Measurements from ENCODE around the gene SMG1.

SMG1 gene

GRCh38 chr16:18936727-18937340 is 10.6 kb upstream of the SMG1 start:
- Histone ChIP-seq H3K4me1 (ENCODE audit: control insufficient read depth, insufficient read depth, low read length) (no peaks in the 10 kb centered on the region), H3K27ac (ENCODE audit: extremely low read depth, low read depth, low read length) (no peak overlapping the region), H3K9me3 (ENCODE audit: control insufficient read depth, insufficient read depth, low read depth, low read length) (no peaks in the 10 kb centered on the region), H3K36me3 (ENCODE audit: control insufficient read depth in 2 of 2, insufficient read depth in 1 of 2, low read length in 2 of 2) (no peaks in the 10 kb centered on the region), H3K4me3 (ENCODE audit: low read depth, low read length) (no peak overlapping the region)
- POLR2A ChIA-PET: interaction anchor here (0.9 kb wide), 1 partner anchor 135 kb away, joined by 3 read pairs; the partner anchor contains the start of gene ARL6IP1
- TF ChIP-seq, protein P1, sequence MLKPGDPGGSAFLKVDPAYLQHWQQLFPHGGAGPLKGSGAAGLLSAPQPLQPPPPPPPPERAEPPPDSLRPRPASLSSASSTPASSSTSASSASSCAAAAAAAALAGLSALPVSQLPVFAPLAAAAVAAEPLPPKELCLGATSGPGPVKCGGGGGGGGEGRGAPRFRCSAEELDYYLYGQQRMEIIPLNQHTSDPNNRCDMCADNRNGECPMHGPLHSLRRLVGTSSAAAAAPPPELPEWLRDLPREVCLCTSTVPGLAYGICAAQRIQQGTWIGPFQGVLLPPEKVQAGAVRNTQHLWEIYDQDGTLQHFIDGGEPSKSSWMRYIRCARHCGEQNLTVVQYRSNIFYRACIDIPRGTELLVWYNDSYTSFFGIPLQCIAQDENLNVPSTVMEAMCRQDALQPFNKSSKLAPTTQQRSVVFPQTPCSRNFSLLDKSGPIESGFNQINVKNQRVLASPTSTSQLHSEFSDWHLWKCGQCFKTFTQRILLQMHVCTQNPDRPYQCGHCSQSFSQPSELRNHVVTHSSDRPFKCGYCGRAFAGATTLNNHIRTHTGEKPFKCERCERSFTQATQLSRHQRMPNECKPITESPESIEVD (tag by site-specific recombination; IDR thresholded peaks at IDR 0.05): no peak
- TF ChIP-seq ZBTB6 (tag by site-specific recombination; IDR thresholded peaks at IDR 0.05) (no peak), GLI4 (tag by site-specific recombination; IDR thresholded peaks at IDR 0.05) (no peak), MZF1 (tag by site-specific recombination; IDR thresholded peaks at IDR 0.05; ENCODE audit: borderline replicate concordance) (no peak), PRDM1 (tag by site-specific recombination; IDR thresholded peaks at IDR 0.05) (no peak), ZFP3 (tag by site-specific recombination; IDR thresholded peaks at IDR 0.05; ENCODE audit: low read depth) (no peak), ZNF521 (tag by site-specific recombination; IDR thresholded peaks at IDR 0.05) (no peak), ZNF529 (tag by site-specific recombination; IDR thresholded peaks at IDR 0.05; ENCODE audit: insufficient replicate concordance) (no peak), ZNF16 (tag by site-specific recombination; IDR thresholded peaks at IDR 0.05; ENCODE audit: low read depth) (no peak), GLIS2 (tag by site-specific recombination; IDR thresholded peaks at IDR 0.05) (no peak), ZNF514 (tag by site-specific recombination; IDR thresholded peaks at IDR 0.05) (no peak), ZNF645 (tag by site-specific recombination; IDR thresholded peaks at IDR 0.05) (no peak), ZBTB1 (tag by site-specific recombination; IDR thresholded peaks at IDR 0.05) (no peak), ZBTB21 (tag by site-specific recombination; IDR thresholded peaks at IDR 0.05) (no peak), ZNF843 (tag by site-specific recombination; IDR thresholded peaks at IDR 0.05) (no peak), ZNF558 (tag by site-specific recombination; IDR thresholded peaks at IDR 0.05) (no peak), OVOL3 (tag by site-specific recombination; IDR thresholded peaks at IDR 0.05) (no peak), ZNF311 (tag by site-specific recombination; IDR thresholded peaks at IDR 0.05; ENCODE audit: borderline replicate concordance) (no peak), BCL11A (tag by site-specific recombination; IDR thresholded peaks at IDR 0.05; ENCODE audit: low read depth) (no peak)
- CTCF ChIA-PET: interaction anchor here (0.6 to 1.2 kb wide), 4 partner anchors 10 to 138 kb away, joined by 3 to 6 read pairs (median 4); partner anchors contain the start of gene TMC7

- Histone ChIP-seq H3K4me3 (ENCODE audit: low read depth, low read length) (no peak overlapping the region), H3K36me3 (ENCODE audit: control insufficient read depth in 2 of 2, insufficient read depth in 1 of 2, low read length in 2 of 2) (no peaks in the 10 kb centered on the region), H3K27ac (ENCODE audit: extremely low read depth, low read depth, low read length) (no peak overlapping the region), H3K9me3 (ENCODE audit: control insufficient read depth, insufficient read depth, low read depth, low read length) (no peaks in the 10 kb centered on the region), H3K4me1 (ENCODE audit: control insufficient read depth, insufficient read depth, low read length) (no peaks in the 10 kb centered on the region)
- no peak for TF ChIP-seq PRDM4 (tag by site-specific recombination; IDR thresholded peaks at IDR 0.05)
- TF ChIP-seq ZNF335 (tag by site-specific recombination; conservative IDR thresholded peaks at IDR 0.05): 0 out of 2 replicates have a peak, but pooled peaks have one; percentile 16
- TF ChIP-seq ZNF132 (tag by site-specific recombination; IDR thresholded peaks at IDR 0.05; ENCODE audit: borderline replicate concordance): no peak
- POLR2A ChIA-PET: no interaction called here
- CTCF ChIA-PET: interaction anchor here (0.6 to 0.9 kb wide), 2 partner anchors 36 to 132 kb away, joined by 3 to 4 read pairs; partner anchors contain the start of gene ARL6IP1
Measured at GRCh38 chr16:18933501-18933900, 7.3 kb upstream of the SMG1 start.

Measured in HEK293 (cell line).